ENCODE data around the gene BCL11B.

The BCL11B gene

GRCh38 chr14:99137001-99137700 is 134.8 kb downstream of the BCL11B start:
- no peak for TF ChIP-seq TCF12 (IDR thresholded peaks at IDR 0.05; ENCODE audit: low read depth)
- no peak for TF ChIP-seq TEAD4 (IDR thresholded peaks at IDR 0.05)
- TF ChIP-seq REST (IDR thresholded peaks at IDR 0.05; ENCODE audit: low read depth) = no peak
- no peak for TF ChIP-seq TAF1 (IDR thresholded peaks at IDR 0.05; ENCODE audit: low read depth)
- TF ChIP-seq ZBTB7A (IDR thresholded peaks at IDR 0.05; ENCODE audit: low read depth) = no peak
- no peak for TF ChIP-seq EGR1 (IDR thresholded peaks at IDR 0.05)

- TF ChIP-seq USF1 (IDR thresholded peaks at IDR 0.05) (no peak), RAD21 (IDR thresholded peaks at IDR 0.05; ENCODE audit: low read depth) (no peak)
Measured at GRCh38 chr14:99136401-99136800, 135.6 kb downstream of the BCL11B start.

- TF ChIP-seq TAF1 (IDR thresholded peaks at IDR 0.05; ENCODE audit: low read depth) = no peak
- TF ChIP-seq NFIC (IDR thresholded peaks at IDR 0.05) = no peak
- no peak for TF ChIP-seq REST (IDR thresholded peaks at IDR 0.05; ENCODE audit: low read depth)
- TF ChIP-seq FOXM1 (IDR thresholded peaks at IDR 0.05; ENCODE audit: borderline replicate concordance, low read depth) = no peak
- TF ChIP-seq CREB1 (IDR thresholded peaks at IDR 0.05; ENCODE audit: low read depth) = no peak
- no peak for TF ChIP-seq RAD21 (IDR thresholded peaks at IDR 0.05; ENCODE audit: low read depth)
- TF ChIP-seq EGR1 (IDR thresholded peaks at IDR 0.05) = no peak
- no peak for TF ChIP-seq ZBTB7A (IDR thresholded peaks at IDR 0.05; ENCODE audit: low read depth)
- no peak for TF ChIP-seq YY1 (IDR thresholded peaks at IDR 0.05; ENCODE audit: low read depth)
- no peak for TF ChIP-seq USF1 (IDR thresholded peaks at IDR 0.05)
- TF ChIP-seq CEBPB (IDR thresholded peaks at IDR 0.05) = no peak
- no peak for TF ChIP-seq TEAD4 (IDR thresholded peaks at IDR 0.05)
- no peak for TF ChIP-seq TCF12 (IDR thresholded peaks at IDR 0.05; ENCODE audit: low read depth)
- no peak for TF ChIP-seq EP300 (IDR thresholded peaks at IDR 0.05; ENCODE audit: borderline replicate concordance)
- TF ChIP-seq MAX (IDR thresholded peaks at IDR 0.05) = no peak
Measured at GRCh38 chr14:99136047-99136400, 136.0 kb downstream of the BCL11B start.

GRCh38 chr14:99134516-99135046 is 137.4 kb downstream of the BCL11B start:
- no peak for TF ChIP-seq EP300 (IDR thresholded peaks at IDR 0.05; ENCODE audit: borderline replicate concordance)
- no peak for TF ChIP-seq FOXM1 (IDR thresholded peaks at IDR 0.05; ENCODE audit: borderline replicate concordance, low read depth)
- no peak for TF ChIP-seq TAF1 (IDR thresholded peaks at IDR 0.05; ENCODE audit: low read depth)
- no peak for TF ChIP-seq MAX (IDR thresholded peaks at IDR 0.05)
- TF ChIP-seq NFIC (IDR thresholded peaks at IDR 0.05) = no peak
- TF ChIP-seq RAD21 (IDR thresholded peaks at IDR 0.05; ENCODE audit: low read depth) = no peak
- no peak for TF ChIP-seq CEBPB (IDR thresholded peaks at IDR 0.05)
- TF ChIP-seq TEAD4 (IDR thresholded peaks at IDR 0.05) = no peak
- TF ChIP-seq REST (IDR thresholded peaks at IDR 0.05; ENCODE audit: low read depth) = no peak
- no peak for TF ChIP-seq TCF12 (IDR thresholded peaks at IDR 0.05; ENCODE audit: low read depth)
- no peak for TF ChIP-seq ZBTB7A (IDR thresholded peaks at IDR 0.05; ENCODE audit: low read depth)
- TF ChIP-seq YY1 (IDR thresholded peaks at IDR 0.05; ENCODE audit: low read depth) = no peak
- TF ChIP-seq CREB1 (IDR thresholded peaks at IDR 0.05; ENCODE audit: low read depth) = no peak

Measured in Ishikawa (cell line).